GM19351 (cell line): ENCODE measurements around the gene SDK1.
"Not testable (repeated sequence)": the region's sequence is repeated elsewhere in the genome, so short reads cannot be mapped to it uniquely, and the experiment has no call there.

Experiments
- ATAC-seq: cut with Tn5 transposase; IDR thresholded peaks from one replicate; pipeline ENCODE4 v1.9.1; 2021; ENCODE audit warnings: mild to moderate bottlenecking, moderate library complexity; ENCODE audit not compliant: unreplicated experiment

SDK1 gene

GRCh38 chr7:3910054-3910453 is 609.0 kb downstream of the SDK1 start:
- ATAC-seq: no peak

- ATAC-seq: no peak
Observed at GRCh38 chr7:3911685-3912084, 610.6 kb downstream of the SDK1 start.

- ATAC-seq: no peak
Observed at GRCh38 chr7:3912291-3912690, 611.2 kb downstream of the SDK1 start.

GRCh38 chr7:3914051-3914775 is 613.2 kb downstream of the SDK1 start:
- no peak for ATAC-seq

- no peak for ATAC-seq
Observed at GRCh38 chr7:3915337-3915878, 614.4 kb downstream of the SDK1 start.

GRCh38 chr7:3916146-3916545 is 615.1 kb downstream of the SDK1 start:
- no peak for ATAC-seq

- ATAC-seq: no peak
Observed at GRCh38 chr7:3917436-3917835, 616.4 kb downstream of the SDK1 start.

GRCh38 chr7:3918576-3918975 is 617.5 kb downstream of the SDK1 start:
- no peak for ATAC-seq

- ATAC-seq: no peak
Observed at GRCh38 chr7:3922175-3922635, 621.2 kb downstream of the SDK1 start.

- no peak for ATAC-seq
Observed at GRCh38 chr7:3923307-3923918, 622.4 kb downstream of the SDK1 start.

GRCh38 chr7:3924277-3924676 is 623.2 kb downstream of the SDK1 start:
- ATAC-seq: no peak

GRCh38 chr7:3927446-3928110 is 626.5 kb downstream of the SDK1 start:
- ATAC-seq: no peak

- ATAC-seq: no peak
Observed at GRCh38 chr7:3928727-3929515, 627.9 kb downstream of the SDK1 start.

GRCh38 chr7:3931843-3932242 is 630.8 kb downstream of the SDK1 start:
- no peak for ATAC-seq

GRCh38 chr7:3937146-3937545 is 636.1 kb downstream of the SDK1 start:
- no peak for ATAC-seq

GRCh38 chr7:3937605-3938004 is 636.6 kb downstream of the SDK1 start:
- no peak for ATAC-seq

- not testable (repeated sequence) for ATAC-seq
Observed at GRCh38 chr7:3941706-3942105, 640.7 kb downstream of the SDK1 start.

- no peak for ATAC-seq
Observed at GRCh38 chr7:3942276-3942675, 641.2 kb downstream of the SDK1 start.

GRCh38 chr7:3942816-3943745 is 642.0 kb downstream of the SDK1 start:
- no peak for ATAC-seq
